Endothelial cell of umbilical vein (primary cell): ENCODE data around the gene PKD2L1.

ENCODE experiments used
- EZH2 ChIP-seq: IDR thresholded peaks from 2 replicates; pipeline ENCODE4 v1.6.1; 2012; ENCODE audit warnings: borderline replicate concordance, low read depth, mild to moderate bottlenecking, moderate library complexity, low read length, inconsistent platforms; ENCODE audit not compliant: severe bottlenecking
- FOS ChIP-seq: IDR thresholded peaks from 2 replicates; pipeline ENCODE4 v1.6.1; 2011; ENCODE audit warnings: mild to moderate bottlenecking, low read length, moderate library complexity, borderline replicate concordance; ENCODE audit not compliant: insufficient read depth
- GATA2 ChIP-seq: IDR thresholded peaks from 2 replicates; pipeline ENCODE4 v1.7.0; 2011; ENCODE audit warnings: low read depth, mild to moderate bottlenecking, moderate library complexity, mixed read lengths, low read length; ENCODE audit not compliant: insufficient read length, insufficient read depth
- JUN ChIP-seq: IDR thresholded peaks from 2 replicates; pipeline ENCODE4 v1.6.1; 2011; ENCODE audit warnings: borderline replicate concordance, low read depth; ENCODE audit not compliant: insufficient read length, insufficient read depth
- MYC ChIP-seq: IDR thresholded peaks from one replicate; pipeline ENCODE4 v1.6.1; 2011; ENCODE audit warnings: mild to moderate bottlenecking, low read depth, low read length
- POLR2A ChIP-seq: IDR thresholded peaks from 2 replicates; pipeline ENCODE4 v1.6.1; 2012; ENCODE audit warnings: low read depth, mild to moderate bottlenecking, control low read depth, low read length
- POLR2AphosphoS5 ChIP-seq: IDR thresholded peaks from 2 replicates; pipeline ENCODE4 v1.6.1; 2012; ENCODE audit warnings: low read depth, mild to moderate bottlenecking, control low read depth, low read length, moderate library complexity; ENCODE audit not compliant: insufficient read depth
- TF ChIP-seq, protein P1 (sequence below), 2 donors: IDR thresholded peaks; 1 replicate in 1 of 2; 2 replicates in 1 of 2; pipeline ENCODE4 v1.5.1; 2011; ENCODE audit warnings: low read length in 2 of 2, mild to moderate bottlenecking in 2 of 2, moderate library complexity in 2 of 2, control low read depth in 1 of 2, inconsistent platforms in 1 of 2, low read depth in 1 of 2; ENCODE audit not compliant: insufficient read depth in 1 of 2; ENCODE audit errors: extremely low read depth in 1 of 2
- TF ChIP-seq, protein P2 (sequence below): IDR thresholded peaks from 2 replicates; pipeline ENCODE4 v1.6.1; 2011; ENCODE audit not compliant: insufficient read depth, insufficient read length

- no peak for TF ChIP-seq POLR2AphosphoS5
- TF ChIP-seq, protein P1, sequence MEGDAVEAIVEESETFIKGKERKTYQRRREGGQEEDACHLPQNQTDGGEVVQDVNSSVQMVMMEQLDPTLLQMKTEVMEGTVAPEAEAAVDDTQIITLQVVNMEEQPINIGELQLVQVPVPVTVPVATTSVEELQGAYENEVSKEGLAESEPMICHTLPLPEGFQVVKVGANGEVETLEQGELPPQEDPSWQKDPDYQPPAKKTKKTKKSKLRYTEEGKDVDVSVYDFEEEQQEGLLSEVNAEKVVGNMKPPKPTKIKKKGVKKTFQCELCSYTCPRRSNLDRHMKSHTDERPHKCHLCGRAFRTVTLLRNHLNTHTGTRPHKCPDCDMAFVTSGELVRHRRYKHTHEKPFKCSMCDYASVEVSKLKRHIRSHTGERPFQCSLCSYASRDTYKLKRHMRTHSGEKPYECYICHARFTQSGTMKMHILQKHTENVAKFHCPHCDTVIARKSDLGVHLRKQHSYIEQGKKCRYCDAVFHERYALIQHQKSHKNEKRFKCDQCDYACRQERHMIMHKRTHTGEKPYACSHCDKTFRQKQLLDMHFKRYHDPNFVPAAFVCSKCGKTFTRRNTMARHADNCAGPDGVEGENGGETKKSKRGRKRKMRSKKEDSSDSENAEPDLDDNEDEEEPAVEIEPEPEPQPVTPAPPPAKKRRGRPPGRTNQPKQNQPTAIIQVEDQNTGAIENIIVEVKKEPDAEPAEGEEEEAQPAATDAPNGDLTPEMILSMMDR (IDR thresholded peaks at IDR 0.05; ENCODE audit: extremely low read depth in 1 of 2, insufficient read depth in 1 of 2, low read depth in 1 of 2, low read length in 2 of 2), result no peak
- TF ChIP-seq EZH2, result no peak
- TF ChIP-seq POLR2A, result no peak
- TF ChIP-seq, protein P2, sequence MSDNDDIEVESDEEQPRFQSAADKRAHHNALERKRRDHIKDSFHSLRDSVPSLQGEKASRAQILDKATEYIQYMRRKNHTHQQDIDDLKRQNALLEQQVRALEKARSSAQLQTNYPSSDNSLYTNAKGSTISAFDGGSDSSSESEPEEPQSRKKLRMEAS, result no peak
- TF ChIP-seq JUN, result no peak
- TF ChIP-seq MYC, result no peak
- no peak for TF ChIP-seq GATA2
- TF ChIP-seq FOS, result no peak
These were observed 90.2 kb downstream of the PKD2L1 start for GRCh38 chr10:100239851-100240250.
